GM12875 (cell line): ENCODE data around the gene REX1BD.

Experiments used
- H3K4me3 ChIP-seq: one replicate; pipeline ENCODE4 v1.5.1; 2011; ENCODE audit warnings: low read depth, low read length, control low read depth
- TF ChIP-seq, protein P1 (sequence below): IDR thresholded peaks from 2 replicates; pipeline ENCODE4 v1.5.1; 2011; ENCODE audit warnings: low read depth, mild to moderate bottlenecking, control low read depth, inconsistent platforms, low read length, moderate library complexity, borderline replicate concordance; ENCODE audit not compliant: insufficient read depth

REX1BD gene

DNA sequence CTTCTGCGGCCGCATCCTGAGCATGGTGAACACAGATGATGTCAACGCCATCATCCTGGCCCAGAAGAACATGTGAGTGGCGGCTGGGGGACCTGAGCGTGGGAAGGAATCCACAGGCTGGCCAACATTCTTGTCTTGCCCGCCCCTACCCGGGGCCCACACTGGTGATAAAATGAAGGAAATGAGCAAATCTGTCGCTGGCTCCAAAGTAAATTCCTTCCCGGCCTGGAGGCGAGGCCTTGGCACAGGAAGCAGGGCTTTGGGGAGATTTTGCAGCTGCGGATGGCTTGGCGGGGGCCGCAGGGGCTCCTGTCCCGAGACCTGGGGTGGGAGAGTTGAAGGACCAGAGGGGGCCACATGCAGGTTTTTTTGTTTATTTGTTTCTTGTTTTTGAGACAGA is 26.5 kb upstream of the REX1BD start:
- no peak overlapping the region for H3K4me3 ChIP-seq
- TF ChIP-seq, protein P1, sequence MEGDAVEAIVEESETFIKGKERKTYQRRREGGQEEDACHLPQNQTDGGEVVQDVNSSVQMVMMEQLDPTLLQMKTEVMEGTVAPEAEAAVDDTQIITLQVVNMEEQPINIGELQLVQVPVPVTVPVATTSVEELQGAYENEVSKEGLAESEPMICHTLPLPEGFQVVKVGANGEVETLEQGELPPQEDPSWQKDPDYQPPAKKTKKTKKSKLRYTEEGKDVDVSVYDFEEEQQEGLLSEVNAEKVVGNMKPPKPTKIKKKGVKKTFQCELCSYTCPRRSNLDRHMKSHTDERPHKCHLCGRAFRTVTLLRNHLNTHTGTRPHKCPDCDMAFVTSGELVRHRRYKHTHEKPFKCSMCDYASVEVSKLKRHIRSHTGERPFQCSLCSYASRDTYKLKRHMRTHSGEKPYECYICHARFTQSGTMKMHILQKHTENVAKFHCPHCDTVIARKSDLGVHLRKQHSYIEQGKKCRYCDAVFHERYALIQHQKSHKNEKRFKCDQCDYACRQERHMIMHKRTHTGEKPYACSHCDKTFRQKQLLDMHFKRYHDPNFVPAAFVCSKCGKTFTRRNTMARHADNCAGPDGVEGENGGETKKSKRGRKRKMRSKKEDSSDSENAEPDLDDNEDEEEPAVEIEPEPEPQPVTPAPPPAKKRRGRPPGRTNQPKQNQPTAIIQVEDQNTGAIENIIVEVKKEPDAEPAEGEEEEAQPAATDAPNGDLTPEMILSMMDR = no peak

DNA sequence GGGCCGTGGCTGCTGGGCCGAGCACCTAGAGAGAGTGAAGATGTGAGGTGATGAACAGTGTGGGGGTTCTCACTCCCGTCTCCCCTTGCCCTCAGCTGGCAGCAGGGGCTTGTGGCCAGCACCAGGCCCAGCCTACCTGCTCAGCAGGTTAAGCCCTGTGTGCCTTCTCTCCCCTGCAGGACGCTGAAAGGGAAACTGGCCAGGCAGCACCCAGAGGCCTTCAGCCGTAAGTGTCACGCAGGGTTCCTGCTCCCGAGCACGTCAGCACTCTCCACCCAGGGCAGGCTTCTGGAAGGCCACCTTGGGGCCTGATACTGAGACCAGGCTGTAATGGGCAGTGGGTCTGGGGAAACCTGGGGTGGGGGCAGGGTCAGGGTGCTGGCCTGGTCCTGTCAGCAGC is 21.6 kb upstream of the REX1BD start:
- H3K4me3 ChIP-seq = no peak overlapping the region
- TF ChIP-seq, protein P1 = no peak

DNA sequence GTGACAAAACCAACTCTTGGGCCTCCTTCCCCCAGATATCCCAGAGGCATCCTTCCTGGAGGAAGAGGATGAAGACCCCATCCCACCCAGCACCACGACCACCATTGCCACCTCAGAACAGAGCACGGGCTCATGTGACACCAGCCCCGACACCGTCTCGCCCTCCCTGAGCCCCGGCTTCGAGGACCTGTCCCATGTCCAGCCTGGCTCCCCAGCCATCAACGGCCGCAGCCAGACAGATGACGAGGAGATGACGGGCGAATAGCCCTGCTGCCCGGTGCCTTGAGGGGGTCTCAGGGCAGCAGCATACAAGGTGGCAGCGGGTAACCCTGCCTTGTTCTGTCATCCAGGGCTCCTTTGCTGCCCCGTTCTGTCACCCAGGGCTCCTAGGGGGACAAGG is 20.2 kb upstream of the REX1BD start:
- no peak overlapping the region for H3K4me3 ChIP-seq
- TF ChIP-seq, protein P1 = no peak

DNA sequence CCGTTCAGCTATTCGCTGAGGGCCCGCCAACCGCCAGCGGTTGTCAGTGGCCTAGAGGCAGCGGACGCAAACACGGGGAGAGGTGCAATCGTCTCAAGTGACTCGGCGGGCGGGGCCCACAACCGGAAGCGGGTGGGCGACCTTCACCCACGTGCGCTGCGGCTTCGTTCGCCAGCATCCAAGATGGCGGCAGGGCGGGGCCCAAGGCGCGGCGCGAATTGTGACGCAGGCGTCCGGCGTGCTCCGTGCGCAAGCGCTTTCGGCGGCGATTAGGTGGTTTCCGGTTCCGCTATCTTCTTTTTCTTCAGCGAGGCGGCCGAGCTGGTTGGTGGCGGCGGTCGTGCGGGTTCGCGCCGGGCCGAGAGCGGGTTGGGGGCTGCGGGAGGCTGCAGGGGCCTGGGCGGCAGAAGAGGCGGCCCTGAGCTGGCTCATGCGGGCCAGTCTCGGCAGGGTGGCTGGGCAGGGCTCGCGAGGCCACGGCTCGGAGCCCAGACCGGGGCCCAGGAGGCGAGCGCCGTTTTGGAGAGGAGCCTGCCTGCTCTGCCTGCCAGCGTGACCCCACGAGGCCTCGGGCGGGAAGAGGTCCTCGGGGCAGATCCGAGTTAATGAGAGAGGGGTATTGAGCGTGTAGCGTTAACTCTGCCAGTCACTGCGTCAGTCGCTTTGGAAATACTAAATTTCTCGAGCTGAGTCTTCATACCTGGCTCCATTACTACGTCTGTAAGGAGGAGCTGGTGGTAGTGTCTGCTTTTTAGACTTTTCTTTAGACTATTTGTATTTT is 16.8 kb upstream of the REX1BD start, which contains the start of gene UBA52:
UBA52 (plus strand) TSS at position 294 of the 781 bp plus-strand sequence. CDS start 1,444 bp downstream, outside the sequence.
- TF ChIP-seq, protein P1 = no peak
- peak within 1 kb of the TSS; percentile 74 for H3K4me3 ChIP-seq

DNA sequence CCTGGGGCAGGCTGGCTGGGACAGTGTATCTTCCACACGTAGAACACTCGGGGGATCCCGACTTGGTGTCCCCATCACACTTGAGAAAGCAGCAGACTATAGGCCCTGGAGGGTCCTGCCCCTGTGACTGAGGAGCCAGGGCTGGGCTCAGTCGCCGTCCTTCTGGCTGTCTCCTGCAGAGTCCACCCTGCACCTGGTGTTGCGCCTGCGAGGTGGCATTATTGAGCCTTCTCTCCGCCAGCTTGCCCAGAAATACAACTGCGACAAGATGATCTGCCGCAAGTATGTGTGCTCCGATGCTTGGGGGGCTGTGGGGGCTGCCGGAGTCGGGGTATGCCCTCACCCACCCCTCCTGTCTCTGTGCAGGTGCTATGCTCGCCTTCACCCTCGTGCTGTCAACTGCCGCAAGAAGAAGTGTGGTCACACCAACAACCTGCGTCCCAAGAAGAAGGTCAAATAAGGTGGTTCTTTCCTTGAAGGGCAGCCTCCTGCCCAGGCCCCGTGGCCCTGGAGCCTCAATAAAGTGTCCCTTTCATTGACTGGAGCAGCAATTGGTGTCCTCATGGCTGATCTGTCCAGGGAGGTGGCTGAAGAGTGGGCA is 13.8 kb upstream of the REX1BD start:
- H3K4me3 ChIP-seq = no peak overlapping the region
- TF ChIP-seq, protein P1 = no peak

DNA sequence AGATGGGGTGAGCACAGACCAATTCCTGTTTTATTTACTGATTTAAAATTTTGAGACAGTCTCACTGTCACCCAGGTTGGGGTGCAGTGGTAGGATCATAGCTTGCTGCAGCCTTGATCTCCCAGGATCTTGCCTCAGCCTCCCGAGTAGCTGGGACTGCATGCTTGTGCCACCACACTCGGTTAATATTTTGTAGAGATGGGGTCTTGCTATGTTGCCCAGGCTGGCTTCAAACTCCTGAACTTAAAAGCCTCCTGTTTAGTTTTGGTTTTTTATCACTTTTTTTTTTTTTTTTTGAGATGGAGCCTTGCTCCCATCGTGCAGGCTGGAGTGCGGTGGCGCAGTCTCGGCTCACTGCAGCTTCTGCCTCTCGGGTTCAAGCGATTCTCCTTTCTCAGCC is 12.2 kb upstream of the REX1BD start:
- TF ChIP-seq, protein P1 = no peak
- no peak overlapping the region for H3K4me3 ChIP-seq
